ENCODE measurements around the gene SPATS2L.

DNA sequence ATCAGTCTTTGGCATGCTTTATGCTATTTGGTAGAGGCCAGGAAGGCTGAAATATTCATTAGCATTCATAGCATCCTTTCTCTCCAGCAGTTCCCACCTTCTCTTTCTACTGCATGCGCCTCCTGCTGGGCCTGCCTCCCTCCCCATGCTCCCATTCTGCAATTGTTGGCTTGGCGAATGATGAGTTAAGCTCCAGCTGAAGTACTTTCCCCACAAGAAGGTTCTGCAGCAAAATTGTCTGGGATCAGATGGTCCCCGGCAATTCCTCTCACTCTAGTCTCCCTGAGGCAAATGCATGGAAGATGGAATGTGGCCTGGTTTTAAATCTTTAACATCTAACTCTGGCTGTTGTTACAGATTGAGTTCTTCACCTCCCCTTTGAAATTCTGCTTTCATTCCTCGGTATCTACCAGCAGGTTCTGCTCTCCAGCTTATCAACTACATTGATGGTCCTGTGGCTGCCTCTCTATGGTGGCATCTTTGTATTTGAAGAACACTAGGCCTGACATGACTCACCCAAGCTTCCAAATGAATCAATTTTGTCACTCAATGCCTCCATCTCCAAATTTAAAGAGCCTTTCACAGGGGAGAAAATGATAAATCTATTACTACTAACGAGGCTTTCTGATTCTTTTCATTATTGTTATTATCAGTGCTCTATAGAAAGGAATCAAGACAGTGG is 147.5 kb downstream of the SPATS2L start:
- TF ChIP-seq, protein P1, sequence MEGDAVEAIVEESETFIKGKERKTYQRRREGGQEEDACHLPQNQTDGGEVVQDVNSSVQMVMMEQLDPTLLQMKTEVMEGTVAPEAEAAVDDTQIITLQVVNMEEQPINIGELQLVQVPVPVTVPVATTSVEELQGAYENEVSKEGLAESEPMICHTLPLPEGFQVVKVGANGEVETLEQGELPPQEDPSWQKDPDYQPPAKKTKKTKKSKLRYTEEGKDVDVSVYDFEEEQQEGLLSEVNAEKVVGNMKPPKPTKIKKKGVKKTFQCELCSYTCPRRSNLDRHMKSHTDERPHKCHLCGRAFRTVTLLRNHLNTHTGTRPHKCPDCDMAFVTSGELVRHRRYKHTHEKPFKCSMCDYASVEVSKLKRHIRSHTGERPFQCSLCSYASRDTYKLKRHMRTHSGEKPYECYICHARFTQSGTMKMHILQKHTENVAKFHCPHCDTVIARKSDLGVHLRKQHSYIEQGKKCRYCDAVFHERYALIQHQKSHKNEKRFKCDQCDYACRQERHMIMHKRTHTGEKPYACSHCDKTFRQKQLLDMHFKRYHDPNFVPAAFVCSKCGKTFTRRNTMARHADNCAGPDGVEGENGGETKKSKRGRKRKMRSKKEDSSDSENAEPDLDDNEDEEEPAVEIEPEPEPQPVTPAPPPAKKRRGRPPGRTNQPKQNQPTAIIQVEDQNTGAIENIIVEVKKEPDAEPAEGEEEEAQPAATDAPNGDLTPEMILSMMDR (IDR thresholded peaks at IDR 0.05): no peak
- TF ChIP-seq POLR2A (IDR thresholded peaks at IDR 0.05): no peak

Data from prostate gland (tissue), 2 donors.